B cell (primary cell): ENCODE results near the gene ANKS1B. TPM values are rescaled to one million over a fixed set of nuclear protein-coding genes. Genes with fewer than 3 reads are reported as not detected.

Experiments used
- ATAC-seq: fragments of 200-7000 bp; cut with Tn5 transposase; one replicate; pipeline ENCODE4 v1.10.0; 2021; ENCODE audit warnings: low read depth, mild to moderate bottlenecking, moderate number of reproducible peaks, moderate library complexity
- CTCF ChIA-PET: fragments of 350-600 bp; sonication (Branson Sonifier 250); formaldehyde crosslinking; loops from one replicate; lab custom pipeline; 2021; ENCODE audit warnings: antibody characterized with exemption, inconsistent platforms; lab: Charles Lee
- POLR2A ChIA-PET: fragments of 350-600 bp; sonication (Branson Sonifier 250); formaldehyde crosslinking; loops from one replicate; lab custom pipeline; 2021; ENCODE audit warnings: antibody characterized with exemption; lab: Charles Lee
- DNase-seq: peaks from one replicate; pipeline ENCODE4 v3.0.0; 2013
- H2AFZ ChIP-seq: 2 replicates; pipeline ENCODE4 v1.6.1; 2012; ENCODE audit warnings: mild to moderate bottlenecking, low read depth, low read length; ENCODE audit not compliant: insufficient read depth, poor library complexity, severe bottlenecking
- H3K27ac ChIP-seq, 2 donors: 1 replicate in 1 of 2; 2 replicates in 1 of 2; pipeline ENCODE4 v1.5.1; 2012 to 2013; ENCODE audit warnings: low read length in 2 of 2, mild to moderate bottlenecking in 2 of 2, moderate library complexity in 1 of 2
- H3K27me3 ChIP-seq, 4 experiments: fragments of 200-600 bp in 1 of 4; sonication (generic) in 1 of 4; replicated peaks in 1 of 4; 1 replicate in 2 of 4; 2 replicates in 2 of 4; pipeline versions ENCODE4 v1.6.1 to v1.7.0; 2013 to 2016; ENCODE audit warnings: low read length in 3 of 4, mild to moderate bottlenecking in 2 of 4, mixed read lengths in 1 of 4, moderate library complexity in 1 of 4; ENCODE audit not compliant: insufficient read depth in 4 of 4, control insufficient read depth in 3 of 4; ENCODE audit errors: control extremely low read depth in 1 of 4
- H3K36me3 ChIP-seq, 2 experiments: replicated peaks in 1 of 2; 1 replicate in 1 of 2; 2 replicates in 1 of 2; pipeline versions ENCODE4 v1.6.1 to v1.7.1; 2013; ENCODE audit warnings: low read length in 1 of 2; ENCODE audit not compliant: insufficient read depth in 2 of 2, control insufficient read depth in 1 of 2; ENCODE audit errors: control extremely low read depth in 1 of 2, extremely low read depth in 1 of 2
- H3K4me1 ChIP-seq, 2 donors: fragments of 200-600 bp in 1 of 2; sonication (generic) in 1 of 2; 1 replicate in 1 of 2; 2 replicates in 1 of 2; pipeline versions ENCODE4 v1.5.1 to v1.6.1; 2013 to 2017; ENCODE audit warnings: low read length in 2 of 2; ENCODE audit not compliant: control insufficient read depth in 2 of 2, insufficient read depth in 2 of 2
- H3K4me2 ChIP-seq: replicated peaks from 2 replicates; pipeline ENCODE3; 2012; ENCODE audit warnings: mild to moderate bottlenecking, low read depth, low read length; ENCODE audit not compliant: poor library complexity, severe bottlenecking
- H3K4me3 ChIP-seq, 5 experiments: fragments of 200-600 bp in 1 of 5; sonication (generic) in 1 of 5; 1 replicate in 3 of 5; 2 replicates in 2 of 5; pipeline versions ENCODE4 v1.5.1 to v1.7.0; 2011 to 2016; ENCODE audit warnings: low read length in 4 of 5, mild to moderate bottlenecking in 4 of 5, low read depth in 2 of 5, control low read depth in 1 of 5, moderate library complexity in 1 of 5; ENCODE audit not compliant: insufficient read depth in 1 of 5; ENCODE audit errors: control extremely low read depth in 1 of 5, extremely low read depth in 1 of 5
- H3K79me2 ChIP-seq: fragments of 200-600 bp; sonication (generic); one replicate; pipeline ENCODE4 v1.6.0; 2016; ENCODE audit warnings: low read length; ENCODE audit not compliant: control insufficient read depth, insufficient read depth
- H3K9ac ChIP-seq: fragments of 200-600 bp; sonication (generic); 2 replicates; pipeline ENCODE4 v1.6.1; 2017; ENCODE audit warnings: mild to moderate bottlenecking, low read length, moderate library complexity
- H3K9me3 ChIP-seq, 3 donors: one replicate each; pipeline versions ENCODE4 v1.6.1 to v1.7.1; 2013; ENCODE audit warnings: low read length in 2 of 3; ENCODE audit not compliant: control insufficient read depth in 2 of 3, insufficient read depth in 1 of 3; ENCODE audit errors: control extremely low read depth in 1 of 3
- H4K20me1 ChIP-seq: 2 replicates; pipeline ENCODE4 v1.6.0; 2012; ENCODE audit warnings: mild to moderate bottlenecking, low read length; ENCODE audit not compliant: insufficient read depth, control insufficient read depth, poor library complexity, severe bottlenecking
- H3K27ac Mint-ChIP-seq: one replicate; pipeline ENCODE4 v1.8.0; 2021; ENCODE audit warnings: mixed read lengths
- H3K27me3 Mint-ChIP-seq: one replicate; pipeline ENCODE4 v1.8.0; 2021; ENCODE audit warnings: mixed read lengths
- H3K4me1 Mint-ChIP-seq: one replicate; pipeline ENCODE4 v1.8.0; 2021; ENCODE audit warnings: mixed read lengths
- H3K4me3 Mint-ChIP-seq: one replicate; pipeline ENCODE4 v1.8.0; 2021; ENCODE audit warnings: mixed read lengths
- H3K9me3 Mint-ChIP-seq: one replicate; pipeline ENCODE4 v1.8.0; 2022; ENCODE audit warnings: mixed read lengths; ENCODE audit not compliant: insufficient read depth
- EZH2 ChIP-seq: IDR thresholded peaks from 2 replicates; pipeline ENCODE4 v1.6.1; 2012; ENCODE audit warnings: borderline replicate concordance, low read depth, mild to moderate bottlenecking, moderate library complexity, low read length; ENCODE audit not compliant: insufficient read depth, poor library complexity, severe bottlenecking
- WGBS: methylation state at CpG from one replicate; pipeline ENCODE4 v1.1.5; 2013; ENCODE audit warnings: missing lambda C conversion rate; ENCODE audit not compliant: insufficient coverage; 5-methylcytosine and 5-hydroxymethylcytosine counted together
- intact Hi-C: fragments of 100-400 bp; cut with micrococcal nuclease; formaldehyde crosslinking; loops from one replicate; pipeline ENCODE4 v1.10.0; 2022
- polyA plus RNA-seq: library from polyadenylated mRNA; depleted of rRNA; stranded (reverse); fragments of >200 nt; gene quantifications from 2 replicates; pipeline ENCODE4 v1.2.3, GENCODE V29; 2012
- total RNA-seq, 2 donors: library from RNA; stranded (reverse); fragments of 120-200 nt in 1 of 2; gene quantifications; 1 replicate in 1 of 2; 2 replicates in 1 of 2; pipeline versions ENCODE4 v1.2.3 to v1.2.4, GENCODE V29; 2013 to 2022
- TF ChIP-seq, protein P1 (sequence below): fragments of 200-600 bp; IDR thresholded peaks from one replicate; pipeline ENCODE4 v1.8.0; 2022; ENCODE audit warnings: antibody characterized with exemption, mild to moderate bottlenecking

Gene ANKS1B
- total and polyA plus RNA-seq, 2 donors (not counting 1 experiment from before 2014, with no cell fraction given), result not detected

DNA sequence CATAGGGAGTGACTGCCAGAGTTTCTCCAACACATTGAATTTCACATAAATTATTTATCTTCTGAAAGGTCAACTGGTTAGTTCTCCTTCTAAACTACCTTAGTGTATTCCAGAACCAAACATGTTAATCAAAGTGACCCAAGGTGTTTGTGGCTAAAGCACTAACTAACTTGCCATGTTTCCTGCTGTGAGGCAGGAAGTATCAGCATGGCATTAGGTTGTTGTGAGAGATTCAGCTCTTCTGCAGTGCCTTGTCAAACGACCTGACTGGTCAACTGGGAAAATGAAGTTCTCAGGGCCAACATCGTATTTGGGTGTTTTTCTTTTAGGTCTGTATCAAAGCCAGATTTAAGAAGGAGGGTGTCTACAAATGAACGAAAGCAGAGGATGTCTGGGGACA lies 891.6 kb downstream of the ANKS1B start:
- Histone ChIP-seq H3K4me3 (no peak overlapping the region), H3K4me2 (no peak overlapping the region), H4K20me1 (no peaks in the 10 kb centered on the region), H2AFZ (no peak overlapping the region), H3K9me3 (no peaks in the 10 kb centered on the region), H3K79me2 (no peaks in the 10 kb centered on the region), H3K27me3 (no peaks in the 10 kb centered on the region), H3K27ac (no peak overlapping the region), H3K4me1 (no peaks in the 10 kb centered on the region), H3K36me3 (no peaks in the 10 kb centered on the region), H3K9ac (no peak overlapping the region)
- no peaks in the 10 kb centered on the region for H3K9me3 Mint-ChIP-seq
- ChIA-PET CTCF (no interaction called here), POLR2A (no interaction called here)
- TF ChIP-seq, protein P1, sequence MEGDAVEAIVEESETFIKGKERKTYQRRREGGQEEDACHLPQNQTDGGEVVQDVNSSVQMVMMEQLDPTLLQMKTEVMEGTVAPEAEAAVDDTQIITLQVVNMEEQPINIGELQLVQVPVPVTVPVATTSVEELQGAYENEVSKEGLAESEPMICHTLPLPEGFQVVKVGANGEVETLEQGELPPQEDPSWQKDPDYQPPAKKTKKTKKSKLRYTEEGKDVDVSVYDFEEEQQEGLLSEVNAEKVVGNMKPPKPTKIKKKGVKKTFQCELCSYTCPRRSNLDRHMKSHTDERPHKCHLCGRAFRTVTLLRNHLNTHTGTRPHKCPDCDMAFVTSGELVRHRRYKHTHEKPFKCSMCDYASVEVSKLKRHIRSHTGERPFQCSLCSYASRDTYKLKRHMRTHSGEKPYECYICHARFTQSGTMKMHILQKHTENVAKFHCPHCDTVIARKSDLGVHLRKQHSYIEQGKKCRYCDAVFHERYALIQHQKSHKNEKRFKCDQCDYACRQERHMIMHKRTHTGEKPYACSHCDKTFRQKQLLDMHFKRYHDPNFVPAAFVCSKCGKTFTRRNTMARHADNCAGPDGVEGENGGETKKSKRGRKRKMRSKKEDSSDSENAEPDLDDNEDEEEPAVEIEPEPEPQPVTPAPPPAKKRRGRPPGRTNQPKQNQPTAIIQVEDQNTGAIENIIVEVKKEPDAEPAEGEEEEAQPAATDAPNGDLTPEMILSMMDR, result no peak
- no peak for TF ChIP-seq EZH2
- no peak overlapping the region for H3K4me3 Mint-ChIP-seq
- DNase-seq (no peak), ATAC-seq (no peak)
- no peak overlapping the region for H3K27ac Mint-ChIP-seq
- intact Hi-C loops, result no loop called here
- H3K4me1 Mint-ChIP-seq, result no peaks in the 10 kb centered on the region
- H3K27me3 Mint-ChIP-seq, result peaks cover 3% of the 10 kb centered on the region
- 38% methylated on average over 3 of the region's 3 CpGs for WGBS

DNA sequence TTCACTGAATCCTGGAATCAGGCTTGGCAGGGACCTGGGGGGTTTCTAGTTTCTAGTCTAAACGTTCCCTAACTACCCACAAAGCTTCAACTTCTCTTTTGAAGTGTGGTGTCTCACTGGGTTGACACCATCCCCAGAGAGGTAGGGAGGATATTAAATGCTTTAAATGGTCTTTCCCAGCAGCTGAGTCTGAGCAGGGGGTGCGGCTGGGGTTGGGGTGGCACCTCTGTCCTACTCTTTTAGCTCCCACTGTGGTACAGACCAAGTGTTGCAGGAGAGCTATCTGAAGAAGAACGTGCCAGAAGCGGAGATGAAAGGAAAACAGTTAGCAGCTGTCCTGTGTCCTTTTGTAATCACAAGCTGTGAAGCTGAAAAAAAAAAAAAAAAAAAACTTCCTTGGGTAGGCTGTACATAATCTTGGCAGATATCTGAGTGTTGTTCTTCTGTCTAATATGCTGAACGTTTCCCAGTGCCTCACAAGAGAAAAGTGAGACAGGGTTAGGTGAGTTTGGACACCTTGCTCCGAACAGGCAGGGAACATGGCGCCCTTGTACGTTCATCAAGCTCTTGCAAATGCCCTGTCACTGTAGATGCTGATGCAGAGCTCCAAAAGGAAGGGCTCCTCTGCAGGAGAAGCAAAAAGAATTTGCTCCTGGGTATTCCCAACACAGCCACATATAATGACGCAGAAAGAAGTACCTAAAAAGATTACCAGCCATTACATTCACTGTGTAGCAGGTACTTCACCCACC lies 892.5 kb downstream of the ANKS1B start:
- no peak overlapping the region for H2AFZ ChIP-seq
- Mint-ChIP-seq H3K4me3 (no peak overlapping the region), H3K9me3 (no peaks in the 10 kb centered on the region), H3K27ac (no peak overlapping the region), H3K27me3 (peaks cover 3% of the 10 kb centered on the region), H3K4me1 (no peaks in the 10 kb centered on the region)
- H3K4me1 ChIP-seq, result no peaks in the 10 kb centered on the region
- H3K9ac ChIP-seq, result no peak overlapping the region
- 67% methylated on average over 7 of the region's 9 CpGs for WGBS
- H3K4me2 ChIP-seq, result no peak overlapping the region
- H3K4me3 ChIP-seq, result no peak overlapping the region
- no peaks in the 10 kb centered on the region for H3K9me3 ChIP-seq
- no peaks in the 10 kb centered on the region for H3K36me3 ChIP-seq
- ATAC-seq, result no peak
- no peaks in the 10 kb centered on the region for H3K79me2 ChIP-seq
- H4K20me1 ChIP-seq, result no peaks in the 10 kb centered on the region
- no peak for TF ChIP-seq EZH2
- TF ChIP-seq, protein P1, result no peak
- H3K27me3 ChIP-seq, result no peaks in the 10 kb centered on the region
- no peak overlapping the region for H3K27ac ChIP-seq
- ChIA-PET CTCF (interaction anchor here (0.6 kb wide), 1 partner anchor 48 kb away, joined by 7 read pairs; no protein-coding TSS in a partner anchor), POLR2A (no interaction called here)
- intact Hi-C loops, result no loop called here
- DNase-seq, result no peak
